ENCODE data around the gene MAP1B.

Gene MAP1B

DNA sequence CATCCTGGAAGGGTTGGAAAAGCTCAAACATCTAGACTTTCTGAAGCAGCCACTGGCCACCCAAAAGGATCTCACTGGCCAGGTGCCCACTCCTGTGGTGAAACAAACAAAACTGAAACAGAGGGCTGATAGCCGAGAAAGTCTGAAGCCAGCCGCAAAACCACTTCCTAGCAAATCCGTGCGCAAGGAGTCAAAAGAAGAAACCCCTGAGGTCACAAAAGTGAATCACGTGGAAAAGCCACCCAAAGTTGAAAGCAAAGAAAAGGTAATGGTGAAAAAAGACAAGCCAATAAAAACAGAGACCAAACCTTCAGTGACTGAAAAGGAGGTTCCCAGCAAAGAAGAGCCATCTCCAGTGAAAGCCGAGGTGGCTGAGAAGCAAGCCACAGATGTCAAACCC lies 87.6 kb downstream of the MAP1B start:
- no peak for DNase-seq (ENCODE audit: low spot score)

DNA sequence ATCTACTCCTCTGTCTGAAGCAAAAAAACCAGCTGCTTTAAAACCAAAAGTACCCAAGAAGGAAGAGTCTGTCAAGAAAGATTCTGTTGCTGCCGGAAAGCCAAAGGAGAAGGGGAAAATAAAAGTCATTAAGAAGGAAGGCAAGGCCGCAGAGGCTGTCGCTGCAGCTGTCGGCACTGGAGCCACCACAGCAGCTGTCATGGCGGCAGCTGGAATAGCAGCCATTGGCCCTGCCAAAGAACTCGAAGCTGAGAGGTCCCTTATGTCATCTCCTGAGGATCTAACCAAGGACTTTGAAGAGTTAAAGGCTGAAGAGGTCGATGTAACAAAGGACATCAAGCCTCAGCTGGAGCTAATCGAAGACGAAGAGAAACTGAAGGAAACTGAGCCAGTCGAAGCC lies 88.3 kb downstream of the MAP1B start:
- DNase-seq (ENCODE audit: low spot score): no peak

- no peak for DNase-seq (ENCODE audit: low spot score)
Measured at GRCh38 chr5:72197393-72197792, 90.1 kb downstream of the MAP1B start.

DNA sequence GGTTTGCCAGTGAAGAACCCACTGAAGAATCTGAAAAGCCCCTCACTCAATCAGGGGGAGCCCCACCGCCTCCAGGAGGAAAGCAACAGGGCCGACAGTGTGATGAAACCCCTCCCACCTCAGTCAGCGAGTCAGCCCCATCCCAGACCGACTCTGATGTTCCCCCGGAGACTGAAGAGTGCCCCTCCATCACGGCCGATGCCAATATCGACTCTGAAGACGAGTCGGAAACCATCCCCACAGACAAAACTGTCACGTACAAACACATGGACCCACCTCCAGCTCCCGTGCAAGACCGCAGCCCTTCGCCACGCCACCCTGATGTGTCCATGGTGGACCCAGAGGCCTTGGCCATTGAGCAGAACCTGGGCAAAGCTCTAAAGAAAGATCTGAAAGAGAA lies 92.4 kb downstream of the MAP1B start:
- no peak for DNase-seq (ENCODE audit: low spot score)

- no peak for DNase-seq (ENCODE audit: low spot score)
Measured at GRCh38 chr5:72202331-72202825, 95.1 kb downstream of the MAP1B start.

GRCh38 chr5:72203251-72203845 lies 96.1 kb downstream of the MAP1B start:
- DNase-seq (ENCODE audit: low spot score): no peak

DNA sequence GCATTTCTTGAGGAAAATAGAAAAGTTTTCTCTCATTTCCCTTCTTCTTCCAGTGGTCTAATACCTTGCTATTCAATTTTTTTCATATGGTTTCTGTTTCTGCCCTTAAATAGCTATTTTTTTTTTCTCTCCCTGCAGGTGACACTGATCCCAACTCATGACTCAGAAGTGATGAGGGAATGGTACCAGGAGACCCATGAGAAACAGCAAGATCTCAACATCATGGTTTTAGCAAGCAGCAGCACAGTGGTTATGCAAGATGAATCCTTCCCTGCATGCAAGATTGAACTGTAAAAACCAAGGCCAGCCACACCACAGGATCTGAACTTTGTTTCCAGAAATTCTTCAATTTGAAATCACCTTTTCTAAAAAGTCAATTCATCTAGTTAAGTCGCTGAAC lies 97.7 kb downstream of the MAP1B start:
- no peak for DNase-seq (ENCODE audit: low spot score)

DNA sequence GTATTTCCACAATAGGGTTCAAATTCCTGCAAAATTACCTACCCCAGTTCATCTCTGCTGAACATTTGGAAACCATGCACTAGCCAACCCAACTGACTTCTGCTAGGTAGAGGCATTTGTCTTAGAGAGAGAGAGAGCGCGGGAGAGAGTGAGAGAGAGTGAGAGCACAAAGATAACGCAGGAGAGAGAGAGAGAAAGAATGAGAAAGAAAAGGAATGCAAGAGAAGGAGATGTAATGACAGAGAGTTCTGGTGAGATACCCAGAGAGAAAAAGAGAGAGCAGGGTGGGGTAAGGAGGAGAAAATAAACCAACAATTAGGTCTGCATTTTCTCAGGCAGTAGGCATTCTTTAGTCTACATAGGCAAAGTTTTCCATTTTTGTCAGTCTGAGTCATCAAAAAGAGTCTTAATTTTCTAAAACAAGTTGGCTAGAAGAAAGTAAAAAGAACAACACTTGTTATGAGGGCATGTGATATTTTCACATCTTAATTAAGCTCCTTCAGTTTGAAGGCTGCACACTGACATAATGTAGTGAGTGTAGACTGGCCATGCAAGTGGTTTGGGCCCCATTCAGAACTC lies 98.2 kb downstream of the MAP1B start:
- DNase-seq (ENCODE audit: low spot score): no peak

- DNase-seq (ENCODE audit: low spot score): no peak
Measured at GRCh38 chr5:72206160-72206559, 98.9 kb downstream of the MAP1B start.

- DNase-seq (ENCODE audit: low spot score): no peak
Measured at GRCh38 chr5:72206994-72207393, 99.7 kb downstream of the MAP1B start.

GRCh38 chr5:72208324-72208926 lies 101.2 kb downstream of the MAP1B start:
- DNase-seq (ENCODE audit: low spot score): no peak

DNA sequence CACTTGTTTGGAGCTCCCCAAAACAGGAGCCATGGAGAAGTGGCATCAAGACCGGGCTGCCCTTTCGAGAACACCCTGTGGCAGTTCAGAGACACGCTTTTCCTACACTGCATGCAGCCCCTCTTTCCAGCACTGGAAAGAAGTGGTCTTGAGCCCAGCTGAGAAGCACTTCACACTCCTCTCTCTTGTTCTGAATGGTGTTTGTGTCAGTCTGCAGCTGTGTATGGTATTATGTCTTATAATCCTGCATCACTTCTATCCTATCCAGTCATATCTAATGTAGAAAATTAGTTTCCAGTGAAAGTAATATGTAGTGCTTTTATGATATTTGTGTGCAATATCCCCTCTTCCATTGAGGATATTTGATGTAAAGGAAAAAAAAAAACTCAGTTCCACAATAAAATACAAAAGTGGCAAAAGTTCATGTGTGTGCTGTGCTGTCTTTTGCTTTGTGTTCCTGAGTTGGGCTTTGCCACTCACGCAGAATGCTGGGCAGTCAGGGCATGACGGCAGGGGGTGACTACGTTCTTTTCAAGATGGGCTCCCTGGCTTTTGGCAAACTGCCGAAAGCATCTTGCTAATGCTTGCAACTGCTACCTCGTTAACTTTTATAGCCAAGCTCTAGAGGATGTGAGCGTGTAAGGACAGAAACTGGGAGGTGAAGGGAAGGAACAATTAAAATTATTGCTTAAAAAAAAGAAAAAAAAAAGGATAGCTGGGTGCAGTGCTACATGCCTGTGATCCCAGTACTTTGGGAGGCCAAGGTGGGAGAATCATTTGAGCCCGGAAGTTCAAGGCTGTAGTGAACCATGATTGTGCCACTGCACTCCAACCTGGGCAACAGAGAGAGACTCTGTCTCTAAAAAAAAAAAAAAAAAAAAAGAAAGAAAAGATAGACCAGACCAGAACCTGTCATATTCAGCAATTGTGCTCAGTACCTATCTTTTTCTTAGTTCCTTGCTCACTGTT lies 102.2 kb downstream of the MAP1B start:
- DNase-seq (ENCODE audit: low spot score): peak; percentile 57

DNA sequence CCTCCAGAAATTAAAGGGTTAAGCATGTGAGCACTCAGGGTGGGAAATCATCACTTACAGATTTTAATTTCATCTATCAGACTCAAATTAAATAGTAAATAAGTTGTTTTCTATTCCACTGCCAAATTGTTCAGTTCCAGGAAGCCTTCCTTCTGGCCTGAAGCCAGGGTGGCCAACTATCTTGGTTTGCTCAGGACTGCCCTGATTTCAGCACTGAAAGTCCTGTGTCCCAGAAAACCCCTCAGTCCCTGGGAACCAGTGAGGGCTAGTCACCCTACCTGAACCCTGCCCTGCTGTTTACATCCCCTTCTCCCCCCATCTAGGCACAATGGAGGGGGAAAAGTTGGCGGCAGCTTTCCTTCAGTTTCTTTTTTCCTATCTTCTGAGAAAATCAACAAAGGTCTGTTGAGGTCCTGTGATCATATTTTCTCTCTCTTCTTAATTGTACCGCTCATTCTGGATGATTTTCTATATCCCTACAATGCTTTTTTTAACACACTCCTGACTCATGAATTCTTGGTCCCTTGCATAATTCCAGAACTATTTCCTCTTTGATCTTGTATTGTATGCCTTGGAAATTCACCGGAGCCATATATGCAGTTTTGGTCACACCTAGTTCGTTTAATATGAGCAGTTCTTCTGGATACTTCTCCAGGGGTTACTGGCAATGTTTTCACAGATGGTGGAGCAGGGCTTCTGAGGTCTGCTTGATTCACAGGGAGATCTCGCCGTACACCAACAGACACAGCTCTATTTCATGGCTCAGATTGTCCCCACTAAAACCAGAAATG lies 103.8 kb downstream of the MAP1B start:
- DNase-seq (ENCODE audit: low spot score): no peak

GRCh38 chr5:72212171-72212570 lies 104.9 kb downstream of the MAP1B start:
- DNase-seq (ENCODE audit: low spot score): no peak

- DNase-seq (ENCODE audit: low spot score): no peak
Measured at GRCh38 chr5:72213482-72213881, 106.2 kb downstream of the MAP1B start.

DNA sequence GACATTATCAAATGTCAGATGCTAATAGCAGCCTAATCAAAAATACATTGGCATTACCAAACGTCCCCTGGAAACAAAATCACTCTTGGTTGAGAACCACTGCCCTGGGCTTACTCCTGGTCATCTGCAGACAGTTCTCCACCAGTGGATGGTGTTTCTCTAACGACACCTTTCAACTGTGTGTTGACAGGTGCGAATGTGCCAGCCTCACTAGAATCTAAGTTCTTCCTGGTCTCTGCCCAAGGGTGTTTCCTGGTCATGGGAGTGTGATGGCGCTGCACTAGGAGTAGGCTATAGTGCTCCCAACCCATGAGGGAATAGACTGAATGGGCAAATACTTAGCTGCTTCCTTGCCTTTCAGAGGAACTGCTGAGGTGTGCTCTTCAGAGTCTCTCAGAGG lies 106.9 kb downstream of the MAP1B start:
- DNase-seq (ENCODE audit: low spot score): no peak

GRCh38 chr5:72216756-72217155 lies 109.5 kb downstream of the MAP1B start:
- DNase-seq (ENCODE audit: low spot score): no peak

GRCh38 chr5:72221099-72221498 lies 113.8 kb downstream of the MAP1B start:
- DNase-seq (ENCODE audit: low spot score): no peak

GRCh38 chr5:72221541-72221940 lies 114.3 kb downstream of the MAP1B start:
- DNase-seq (ENCODE audit: low spot score): no peak

DNA sequence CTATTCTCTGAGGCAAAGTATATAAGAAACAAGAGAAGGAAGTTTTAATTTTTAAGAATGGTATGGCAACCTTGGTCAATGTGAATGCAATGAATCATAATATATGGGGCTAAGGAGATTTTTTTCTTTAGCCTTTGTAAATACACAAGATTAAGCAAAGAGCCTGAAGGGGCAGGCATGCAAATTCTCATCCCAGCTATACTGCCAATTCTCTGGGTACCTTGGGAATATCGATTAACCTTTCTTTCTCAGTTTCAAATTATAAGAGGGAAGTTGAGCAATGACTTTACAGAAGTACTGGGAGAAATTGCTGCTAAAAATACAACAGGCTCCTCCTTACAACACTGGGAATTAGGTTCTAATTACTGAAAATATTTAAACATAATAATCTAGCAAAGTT lies 115.2 kb downstream of the MAP1B start:
- DNase-seq (ENCODE audit: low spot score): no peak

GRCh38 chr5:72223371-72223770 lies 116.1 kb downstream of the MAP1B start:
- DNase-seq (ENCODE audit: low spot score): no peak
